ENCODE data around the gene WDR82. TPM values are rescaled to one million over a fixed set of nuclear protein-coding genes. Genes with fewer than 3 reads are reported as not detected.
"Not testable (repeated sequence)": the region's sequence is repeated elsewhere in the genome, so short reads cannot be mapped to it uniquely, and the experiment has no call there.

WDR82 gene
- total RNA-seq, 2 donors from 2014 or later: 78.4 to 84.2 TPM

- H3K27me3 ChIP-seq (ENCODE audit: control insufficient read depth, insufficient read depth, low read length, poor library complexity, severe bottlenecking): no peaks in the 10 kb centered on the region
- H3K9me3 Mint-ChIP-seq: no peaks in the 10 kb centered on the region
- no peaks in the 10 kb centered on the region for H3K9me3 ChIP-seq (ENCODE audit: control insufficient read depth, low read length)
- H3K4me1 Mint-ChIP-seq: peaks cover 34% of the 10 kb centered on the region
- peak; percentile 85 for DNase-seq
- peak overlapping the region; percentile 96 for H3K4me3 ChIP-seq (ENCODE audit: low read length)
- 0 to 2% methylated on average over 28 to 53 of the region's 54 CpGs for WGBS, 2 experiments (ENCODE audit: insufficient coverage in 1 of 2, insufficient read length in 1 of 2)
- H3K4me1 ChIP-seq (ENCODE audit: control insufficient read depth, insufficient read depth, low read length): peaks cover 9% of the 10 kb centered on the region
- H3K27ac Mint-ChIP-seq: peak overlapping the region; percentile 100
- H3K27me3 Mint-ChIP-seq (ENCODE audit: insufficient read depth): no peaks in the 10 kb centered on the region
- H3K4me3 Mint-ChIP-seq: peak overlapping the region; percentile 95
- H3K36me3 Mint-ChIP-seq (ENCODE audit: low read depth): peaks cover 21% of the 10 kb centered on the region
- TF ChIP-seq CTCF (conservative IDR thresholded peaks at IDR 0.05): peak; percentile 67
- H3K9ac ChIP-seq (ENCODE audit: extremely low read depth, low read length, poor library complexity, severe bottlenecking): peak overlapping the region; percentile 94
- peak overlapping the region; percentile 94 for H3K27ac ChIP-seq (ENCODE audit: low read depth, low read length)
- peaks cover 29% of the 10 kb centered on the region for H3K36me3 ChIP-seq (ENCODE audit: control insufficient read depth, insufficient read depth, low read length)
Observed at GRCh38 chr3:52277972-52278509, 408 bp downstream of the WDR82 start.

GRCh38 chr3:52277071-52277964 is 1.1 kb downstream of the WDR82 start:
- Mint-ChIP-seq H3K4me3 (peak overlapping the region; percentile 95), H3K9me3 (no peaks in the 10 kb centered on the region), H3K36me3 (ENCODE audit: low read depth) (peaks cover 27% of the 10 kb centered on the region), H3K27ac (peak overlapping the region; percentile 100), H3K4me1 (peaks cover 32% of the 10 kb centered on the region), H3K27me3 (ENCODE audit: insufficient read depth) (no peaks in the 10 kb centered on the region)
- no peaks in the 10 kb centered on the region for H3K9me3 ChIP-seq (ENCODE audit: control insufficient read depth, low read length)
- no peaks in the 10 kb centered on the region for H3K27me3 ChIP-seq (ENCODE audit: control insufficient read depth, insufficient read depth, low read length, poor library complexity, severe bottlenecking)
- H3K4me1 ChIP-seq (ENCODE audit: control insufficient read depth, insufficient read depth, low read length): peaks cover 9% of the 10 kb centered on the region
- peak; percentile 77 for DNase-seq
- H3K9ac ChIP-seq (ENCODE audit: extremely low read depth, low read length, poor library complexity, severe bottlenecking): peak overlapping the region; percentile 94
- peaks cover 35% of the 10 kb centered on the region for H3K36me3 ChIP-seq (ENCODE audit: control insufficient read depth, insufficient read depth, low read length)
- H3K4me3 ChIP-seq (ENCODE audit: low read length): peak overlapping the region; percentile 96
- 3 to 4% methylated on average over 21 to 27 of the region's 28 CpGs for WGBS, 2 experiments (ENCODE audit: insufficient coverage in 1 of 2, insufficient read length in 1 of 2)
- TF ChIP-seq CTCF (conservative IDR thresholded peaks at IDR 0.05): no peak
- H3K27ac ChIP-seq (ENCODE audit: low read depth, low read length): peak overlapping the region; percentile 24

GRCh38 chr3:52274781-52275180 is 3.7 kb downstream of the WDR82 start:
- H3K9me3 ChIP-seq (ENCODE audit: control insufficient read depth, low read length); H3K4me3 ChIP-seq (ENCODE audit: low read length); H3K27ac ChIP-seq (ENCODE audit: low read depth, low read length); H3K4me1 ChIP-seq (ENCODE audit: control insufficient read depth, insufficient read depth, low read length); H3K27me3 ChIP-seq (ENCODE audit: control insufficient read depth, insufficient read depth, low read length, poor library complexity, severe bottlenecking); H3K27me3 Mint-ChIP-seq (ENCODE audit: insufficient read depth); H3K4me3 Mint-ChIP-seq; DNase-seq; H3K9me3 Mint-ChIP-seq; H3K9ac ChIP-seq (ENCODE audit: extremely low read depth, low read length, poor library complexity, severe bottlenecking): not testable (repeated sequence)
- 93 to 98% methylated on average over 6 to 18 of the region's 18 CpGs for WGBS, 2 experiments (ENCODE audit: insufficient coverage in 1 of 2, insufficient read length in 1 of 2)
- Mint-ChIP-seq H3K36me3 (ENCODE audit: low read depth) (peaks cover 44% of the 10 kb centered on the region), H3K27ac (peak overlapping the region; percentile 55), H3K4me1 (peaks cover 18% of the 10 kb centered on the region)
- peaks cover 52% of the 10 kb centered on the region for H3K36me3 ChIP-seq (ENCODE audit: control insufficient read depth, insufficient read depth, low read length)

Data from endodermal cell (in vitro differentiated cells).